SIG-M5 treated with dmso at 0.1 percent for 504 hours (cell line): ENCODE data around the gene ABCD4.
"Not testable (repeated sequence)": the region's sequence is repeated elsewhere in the genome, so short reads cannot be mapped to it uniquely, and the experiment has no call there.

Experiments
- DNase-seq: peaks from one replicate; lab custom pipeline; 2025; ENCODE audit not compliant: unreplicated experiment; lab: John Stamatoyannopoulos, UW

The ABCD4 gene

DNA sequence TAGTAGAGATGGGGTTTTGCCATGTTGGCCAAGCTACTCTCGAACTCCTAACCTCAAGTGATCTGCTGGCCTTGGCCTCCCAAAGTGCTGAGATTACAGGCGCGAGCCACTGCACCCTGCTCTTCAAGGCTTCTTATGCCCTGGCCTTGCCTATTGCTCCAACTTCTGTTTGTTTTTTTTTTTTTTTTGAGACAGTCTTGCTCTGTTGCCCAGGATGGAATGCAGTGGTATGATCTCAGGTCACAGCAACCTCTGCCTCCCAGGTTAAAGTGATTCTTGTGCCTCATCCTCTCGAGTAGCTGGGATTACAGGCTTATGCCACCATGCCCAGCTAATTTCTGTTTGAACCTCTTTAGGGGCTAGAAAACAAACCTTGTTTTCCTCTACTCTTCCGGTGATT lies 6.0 kb upstream of the ABCD4 start:
- no peak for DNase-seq

GRCh38 chr14:74302152-74302628 lies 544 bp downstream of the ABCD4 start:
- peak; percentile 72 for DNase-seq

GRCh38 chr14:74301594-74302151 lies 1.1 kb downstream of the ABCD4 start:
- DNase-seq: no peak

DNA sequence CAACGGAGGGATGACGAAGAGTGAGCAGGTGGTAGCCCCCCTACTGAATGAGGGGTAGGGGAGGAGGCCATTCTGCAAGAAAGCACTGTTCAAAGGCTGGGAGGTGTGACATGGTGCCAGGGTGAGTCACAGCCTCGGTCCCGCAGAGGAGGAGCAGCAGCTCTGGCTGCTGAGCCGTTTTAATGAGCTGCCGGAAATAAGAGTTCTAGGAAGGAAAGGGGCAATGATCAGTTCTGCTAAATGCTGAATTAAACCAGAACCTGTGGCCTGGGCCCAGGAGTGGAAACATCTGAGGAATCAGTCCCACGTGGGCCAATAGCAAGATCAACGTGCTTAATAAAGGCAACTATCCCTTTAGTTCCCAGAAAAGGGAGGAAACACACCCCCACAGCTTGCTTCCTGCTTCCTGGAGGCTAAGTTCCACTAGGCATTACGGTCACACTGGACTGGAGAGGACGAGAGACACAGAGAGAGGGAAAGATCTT lies 3.6 kb downstream of the ABCD4 start:
- no peak for DNase-seq

GRCh38 chr14:74297986-74298385 lies 4.7 kb downstream of the ABCD4 start:
- DNase-seq: no peak

- no peak for DNase-seq
Measured at GRCh38 chr14:74296037-74296467, 6.7 kb downstream of the ABCD4 start.

DNA sequence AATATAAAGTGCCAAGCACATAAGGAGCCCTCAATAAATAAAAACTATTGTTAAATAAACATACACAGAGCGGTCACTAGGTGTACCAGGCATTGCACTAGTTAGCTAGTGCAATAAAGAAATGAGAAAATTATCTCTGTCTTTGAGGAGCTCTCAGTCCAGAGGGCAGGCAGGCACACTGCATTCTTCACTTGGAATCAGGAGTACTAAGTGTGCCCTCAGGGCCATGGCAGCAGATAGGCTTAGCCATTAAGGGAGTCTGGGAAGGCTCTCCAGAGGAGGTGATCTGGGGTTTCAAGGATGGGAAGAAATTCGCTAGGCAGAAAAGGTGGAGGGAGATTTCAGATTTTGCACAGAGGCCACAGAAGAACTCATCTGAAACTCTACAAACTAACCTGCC lies 9.1 kb downstream of the ABCD4 start:
- no peak for DNase-seq

DNA sequence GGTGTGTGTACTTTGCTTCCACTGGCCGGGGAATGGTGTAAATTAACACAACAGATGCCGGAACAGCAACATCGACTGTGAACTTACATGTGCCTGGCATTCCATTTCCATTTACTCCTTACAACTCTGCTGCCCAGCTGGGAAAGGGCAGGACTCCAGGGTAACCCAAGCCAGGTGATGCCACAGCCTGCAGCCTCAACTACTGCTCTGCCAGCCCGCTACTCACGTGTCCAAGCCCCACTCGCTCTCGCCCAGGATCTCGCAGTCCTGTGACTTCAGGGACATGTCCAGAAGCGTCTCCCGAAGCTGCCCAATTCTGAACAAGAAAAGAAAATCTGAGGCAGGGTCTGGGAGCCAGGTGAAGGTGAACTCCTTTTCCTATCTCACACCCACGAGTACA lies 10.7 kb downstream of the ABCD4 start:
- no peak for DNase-seq

- peak; percentile 4 for DNase-seq
Measured at GRCh38 chr14:74290415-74290814, 12.3 kb downstream of the ABCD4 start.

GRCh38 chr14:74289801-74290200 lies 12.9 kb downstream of the ABCD4 start:
- no peak for DNase-seq

- DNase-seq: no peak
Measured at GRCh38 chr14:74286736-74287135, 16.0 kb downstream of the ABCD4 start.

GRCh38 chr14:74281069-74281468 lies 21.7 kb downstream of the ABCD4 start:
- DNase-seq: no peak

- no peak for DNase-seq
Measured at GRCh38 chr14:74278080-74278479, 24.7 kb downstream of the ABCD4 start.

GRCh38 chr14:74275241-74275841 lies 27.4 kb downstream of the ABCD4 start:
- no peak for DNase-seq

DNA sequence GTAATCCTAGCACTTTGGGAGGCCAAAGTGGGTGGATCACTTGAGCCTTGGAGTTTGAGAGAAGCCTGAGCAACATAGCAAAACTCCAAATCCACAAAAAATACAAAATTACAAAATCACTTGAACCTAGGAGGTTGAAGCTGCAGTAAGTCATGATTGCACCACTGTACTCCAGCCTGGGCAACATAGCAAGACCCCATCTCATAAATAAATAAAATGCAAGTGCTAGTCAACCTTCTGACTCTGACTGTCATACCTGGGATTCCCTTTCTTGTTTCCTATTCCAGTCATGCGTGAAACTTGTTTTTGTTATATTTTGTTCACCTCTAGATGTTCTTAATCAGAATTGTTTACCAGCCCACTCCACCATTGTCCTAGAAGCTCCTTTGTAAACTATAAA lies 31.4 kb downstream of the ABCD4 start:
- no peak for DNase-seq

DNA sequence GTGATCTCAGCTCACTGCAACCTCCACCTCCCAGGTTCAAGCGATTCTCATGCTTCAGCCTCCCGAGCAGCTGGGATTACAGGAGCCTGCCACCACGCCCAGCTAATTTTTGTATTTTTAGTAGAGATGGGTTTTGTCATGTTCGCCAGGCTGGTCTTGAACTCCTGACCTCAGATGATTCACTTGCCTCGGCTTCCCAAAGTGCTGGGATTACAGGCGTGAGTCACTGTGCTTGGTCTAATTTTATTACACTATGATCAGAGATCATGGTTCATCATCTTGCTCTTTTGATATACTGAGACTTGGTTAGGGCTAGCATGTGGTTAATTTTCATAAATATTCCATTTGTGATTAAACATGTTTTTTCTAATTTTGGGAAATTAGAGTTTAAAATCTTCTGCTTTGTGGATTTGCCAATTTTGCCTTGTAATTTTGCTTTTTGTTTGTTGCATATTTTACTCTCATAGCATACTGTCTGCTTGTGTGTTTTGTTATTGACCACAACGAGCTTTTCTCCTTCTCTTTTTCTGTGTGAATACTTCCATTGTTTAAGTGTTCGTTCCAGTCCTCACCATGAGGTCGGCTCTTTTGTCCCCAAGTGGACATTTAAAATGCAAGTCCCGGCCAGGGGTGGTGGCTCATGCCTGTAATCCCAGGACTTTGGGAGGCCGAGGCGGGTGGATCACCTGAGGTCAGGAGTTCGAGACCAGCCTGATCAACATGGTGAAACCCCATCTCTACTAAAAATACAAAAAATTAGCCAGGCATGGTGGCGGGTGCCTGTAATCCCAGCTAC lies 32.2 kb downstream of the ABCD4 start:
- not testable (repeated sequence) for DNase-seq

GRCh38 chr14:74267588-74267987 lies 35.1 kb downstream of the ABCD4 start:
- DNase-seq: no peak

DNA sequence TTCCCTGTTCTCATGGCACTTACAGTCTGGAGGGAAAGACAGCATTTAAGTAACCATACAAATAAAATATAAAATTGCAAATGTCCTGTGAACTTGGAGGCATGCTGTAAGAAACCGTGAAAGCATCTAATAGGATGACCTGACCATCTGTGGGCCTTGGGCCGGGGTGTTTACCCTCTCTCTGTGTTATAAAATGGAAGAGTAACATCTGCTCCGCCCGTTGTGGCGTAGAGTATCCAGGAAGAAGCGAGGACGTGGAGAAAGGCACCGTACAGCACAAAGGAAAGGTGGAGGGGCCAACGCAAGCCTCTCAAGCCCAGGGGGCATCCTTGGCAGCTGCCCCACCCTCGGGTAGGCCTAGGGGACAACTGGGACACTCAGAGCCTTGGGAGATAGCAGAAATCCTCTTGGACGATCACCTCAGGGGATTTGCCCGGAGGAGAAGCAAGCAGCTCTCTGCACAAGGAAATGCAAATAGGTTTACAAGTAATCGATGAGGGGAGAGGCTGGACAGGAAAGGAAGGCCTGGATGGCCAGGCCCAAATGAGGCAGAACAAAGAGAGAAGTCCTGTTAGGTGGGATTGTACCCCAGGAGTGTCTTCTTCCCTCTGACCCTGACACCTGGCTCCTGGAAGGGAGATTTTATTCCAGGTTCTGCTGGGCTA lies 37.3 kb downstream of the ABCD4 start:
- no peak for DNase-seq

- no peak for DNase-seq
Measured at GRCh38 chr14:74263921-74264320, 38.8 kb downstream of the ABCD4 start.

- no peak for DNase-seq
Measured at GRCh38 chr14:74263181-74263580, 39.6 kb downstream of the ABCD4 start.

- DNase-seq: no peak
Measured at GRCh38 chr14:74262076-74262475, 40.7 kb downstream of the ABCD4 start.

- no peak for DNase-seq
Measured at GRCh38 chr14:74261288-74261687, 41.4 kb downstream of the ABCD4 start.
